Hematopoietic multipotent progenitor cell (in vitro differentiated cells): Measurements from ENCODE around the gene EPN3. TPM values are rescaled to one million over a fixed set of nuclear protein-coding genes. Genes with fewer than 3 reads are reported as not detected.

Experiments used
- DNase-seq, 3 donors: peaks; one replicate each; pipeline ENCODE4 v3.0.0-alpha.2; 2011 to 2015; ENCODE audit warnings: low read depth in 2 of 3, low spot score in 2 of 3
- total RNA-seq: library from RNA; depleted of rRNA; stranded (reverse); fragments of >200 nt; gene quantifications from one replicate; pipeline ENCODE4 v1.2.3, GENCODE V29; 2012

Gene EPN3
- total RNA-seq, 1 donor: under 0.01 TPM

GRCh38 chr17:50585346-50585745 lies 52.8 kb downstream of the EPN3 start:
- DNase-seq: no peak

GRCh38 chr17:50585891-50586290 lies 53.4 kb downstream of the EPN3 start:
- no peak for DNase-seq

- DNase-seq: no peak
Observed at GRCh38 chr17:50586421-50587247, 54.1 kb downstream of the EPN3 start.

- no peak for DNase-seq
Observed at GRCh38 chr17:50587571-50587970, 55.0 kb downstream of the EPN3 start.

GRCh38 chr17:50588391-50589049 lies 56.0 kb downstream of the EPN3 start:
- DNase-seq: no peak

- no peak for DNase-seq
Observed at GRCh38 chr17:50589095-50589705, 56.7 kb downstream of the EPN3 start.

GRCh38 chr17:50590946-50591737 lies 58.6 kb downstream of the EPN3 start:
- no peak for DNase-seq

- no peak for DNase-seq
Observed at GRCh38 chr17:50593321-50593720, 60.8 kb downstream of the EPN3 start.

Other genes with a start within 250 kb of the EPN3 start
- gene XYLT2, start 186.6 kb upstream of the EPN3 start, total RNA-seq: 33.7 TPM
- gene MRPL27, start 159.6 kb upstream of the EPN3 start, total RNA-seq: 54.7 TPM
- 1.3 TPM for gene EME1, start 159.5 kb upstream of the EPN3 start, total RNA-seq
- 59.8 TPM for gene LRRC59, start 135.2 kb upstream of the EPN3 start, total RNA-seq
- gene ACSF2, start 106.5 kb upstream of the EPN3 start, total RNA-seq: 35.8 TPM
- under 0.01 TPM for gene CHAD, start 63.9 kb upstream of the EPN3 start, total RNA-seq
- 31.0 TPM for gene RSAD1, start 53.9 kb upstream of the EPN3 start, total RNA-seq
- 5.4 TPM for gene MYCBPAP, start 24.3 kb upstream of the EPN3 start, total RNA-seq
- 50.9 TPM for gene SPATA20, start 14.4 kb downstream of the EPN3 start, total RNA-seq
- under 0.01 TPM for gene CACNA1G, start 28.0 kb downstream of the EPN3 start, total RNA-seq
- gene ABCC3, start 102.1 kb downstream of the EPN3 start, total RNA-seq: 1.6 TPM
- 11.8 TPM for gene ANKRD40, start 175.2 kb downstream of the EPN3 start, total RNA-seq
- gene LUC7L3, start 186.9 kb downstream of the EPN3 start, total RNA-seq: 34.5 TPM
- gene ANKRD40CL, start 234.8 kb downstream of the EPN3 start, total RNA-seq: 0.27 TPM